Measurements from ENCODE around the gene SYNM.

Gene SYNM

GRCh38 chr15:99101501-99101900 lies 3.4 kb upstream of the SYNM start:
- no peak overlapping the region for H3K4me3 ChIP-seq (ENCODE audit: low read depth in 1 of 2, low read length in 1 of 2)
- H3K4me1 ChIP-seq (ENCODE audit: control insufficient read depth in 1 of 2, insufficient read depth in 1 of 2, low read depth in 1 of 2, low read length in 1 of 2), result peaks cover 8 to 29% of the 10 kb centered on the region in 2 experiments
- no peaks in the 10 kb centered on the region for H3K9me3 ChIP-seq
- no peaks in the 10 kb centered on the region for H3K36me3 ChIP-seq
- peaks cover 90% of the 10 kb centered on the region for H3K27me3 ChIP-seq
- TF ChIP-seq CTCF (IDR thresholded peaks at IDR 0.05), result no peak
- no peak overlapping the region for H3K27ac ChIP-seq

GRCh38 chr15:99102332-99103235 lies 2.3 kb upstream of the SYNM start:
- H3K27ac ChIP-seq, result no peak overlapping the region
- peaks cover 8 to 29% of the 10 kb centered on the region in 2 experiments for H3K4me1 ChIP-seq (ENCODE audit: control insufficient read depth in 1 of 2, insufficient read depth in 1 of 2, low read depth in 1 of 2, low read length in 1 of 2)
- H3K27me3 ChIP-seq, result peaks cover 96% of the 10 kb centered on the region
- no peak overlapping the region for H3K4me3 ChIP-seq (ENCODE audit: low read depth in 1 of 2, low read length in 1 of 2)
- H3K9me3 ChIP-seq, result no peaks in the 10 kb centered on the region
- no peak for TF ChIP-seq CTCF (IDR thresholded peaks at IDR 0.05)
- no peaks in the 10 kb centered on the region for H3K36me3 ChIP-seq

- Histone ChIP-seq H3K4me3 (ENCODE audit: low read depth in 1 of 2, low read length in 1 of 2) (no peak overlapping the region), H3K27ac (no peak overlapping the region), H3K9me3 (no peaks in the 10 kb centered on the region), H3K36me3 (no peaks in the 10 kb centered on the region), H3K4me1 (ENCODE audit: control insufficient read depth in 1 of 2, insufficient read depth in 1 of 2, low read depth in 1 of 2, low read length in 1 of 2) (peaks cover 8 to 29% of the 10 kb centered on the region in 2 experiments), H3K27me3 (peaks cover 99% of the 10 kb centered on the region)
- no peak for TF ChIP-seq CTCF (IDR thresholded peaks at IDR 0.05)
Measured at GRCh38 chr15:99103279-99103678, 1.6 kb upstream of the SYNM start.

- Histone ChIP-seq H3K4me3 (ENCODE audit: low read depth in 1 of 2, low read length in 1 of 2) (peak overlapping the region; percentile 49), H3K27me3 (peaks cover 98% of the 10 kb centered on the region), H3K4me1 (ENCODE audit: control insufficient read depth in 1 of 2, insufficient read depth in 1 of 2, low read depth in 1 of 2, low read length in 1 of 2) (peaks cover 8 to 22% of the 10 kb centered on the region in 2 experiments), H3K27ac (no peak overlapping the region), H3K36me3 (no peaks in the 10 kb centered on the region), H3K9me3 (no peaks in the 10 kb centered on the region)
- TF ChIP-seq CTCF (IDR thresholded peaks at IDR 0.05), result no peak
Measured at GRCh38 chr15:99105514-99106341, 848 bp downstream of the SYNM start.

- no peak overlapping the region for H3K4me3 ChIP-seq (ENCODE audit: low read depth in 1 of 2, low read length in 1 of 2)
- H3K9me3 ChIP-seq, result no peaks in the 10 kb centered on the region
- peaks cover 8 to 16% of the 10 kb centered on the region in 2 experiments for H3K4me1 ChIP-seq (ENCODE audit: control insufficient read depth in 1 of 2, insufficient read depth in 1 of 2, low read depth in 1 of 2, low read length in 1 of 2)
- no peak overlapping the region for H3K27ac ChIP-seq
- H3K27me3 ChIP-seq, result peaks cover 98% of the 10 kb centered on the region
- no peak for TF ChIP-seq CTCF (IDR thresholded peaks at IDR 0.05)
- H3K36me3 ChIP-seq, result no peaks in the 10 kb centered on the region
Measured at GRCh38 chr15:99106417-99107220, 1.7 kb downstream of the SYNM start.
